B cell (primary cell): Measurements from ENCODE around the gene SLC35G6. TPM values are rescaled to one million over a fixed set of nuclear protein-coding genes. Genes with fewer than 3 reads are reported as not detected.

Source experiments
- ATAC-seq: fragments of 200-7000 bp; cut with Tn5 transposase; one replicate; pipeline ENCODE4 v1.10.0; 2021; ENCODE audit warnings: low read depth, mild to moderate bottlenecking, moderate number of reproducible peaks, moderate library complexity
- CTCF ChIA-PET: fragments of 350-600 bp; sonication (Branson Sonifier 250); formaldehyde crosslinking; loops from one replicate; lab custom pipeline; 2021; ENCODE audit warnings: antibody characterized with exemption, inconsistent platforms; lab: Charles Lee
- POLR2A ChIA-PET: fragments of 350-600 bp; sonication (Branson Sonifier 250); formaldehyde crosslinking; loops from one replicate; lab custom pipeline; 2021; ENCODE audit warnings: antibody characterized with exemption; lab: Charles Lee
- DNase-seq: peaks from one replicate; pipeline ENCODE4 v3.0.0; 2013
- H2AFZ ChIP-seq: 2 replicates; pipeline ENCODE4 v1.6.1; 2012; ENCODE audit warnings: mild to moderate bottlenecking, low read depth, low read length; ENCODE audit not compliant: insufficient read depth, poor library complexity, severe bottlenecking
- H3K27ac ChIP-seq, 2 donors: 1 replicate in 1 of 2; 2 replicates in 1 of 2; pipeline ENCODE4 v1.5.1; 2012 to 2013; ENCODE audit warnings: low read length in 2 of 2, mild to moderate bottlenecking in 2 of 2, moderate library complexity in 1 of 2
- H3K27me3 ChIP-seq, 4 experiments: fragments of 200-600 bp in 1 of 4; sonication (generic) in 1 of 4; replicated peaks in 1 of 4; 1 replicate in 2 of 4; 2 replicates in 2 of 4; pipeline versions ENCODE4 v1.6.1 to v1.7.0; 2013 to 2016; ENCODE audit warnings: low read length in 3 of 4, mild to moderate bottlenecking in 2 of 4, mixed read lengths in 1 of 4, moderate library complexity in 1 of 4; ENCODE audit not compliant: insufficient read depth in 4 of 4, control insufficient read depth in 3 of 4; ENCODE audit errors: control extremely low read depth in 1 of 4
- H3K36me3 ChIP-seq, 2 experiments: replicated peaks in 1 of 2; 1 replicate in 1 of 2; 2 replicates in 1 of 2; pipeline versions ENCODE4 v1.6.1 to v1.7.1; 2013; ENCODE audit warnings: low read length in 1 of 2; ENCODE audit not compliant: insufficient read depth in 2 of 2, control insufficient read depth in 1 of 2; ENCODE audit errors: control extremely low read depth in 1 of 2, extremely low read depth in 1 of 2
- H3K4me1 ChIP-seq, 2 donors: fragments of 200-600 bp in 1 of 2; sonication (generic) in 1 of 2; 1 replicate in 1 of 2; 2 replicates in 1 of 2; pipeline versions ENCODE4 v1.5.1 to v1.6.1; 2013 to 2017; ENCODE audit warnings: low read length in 2 of 2; ENCODE audit not compliant: control insufficient read depth in 2 of 2, insufficient read depth in 2 of 2
- H3K4me2 ChIP-seq: replicated peaks from 2 replicates; pipeline ENCODE3; 2012; ENCODE audit warnings: mild to moderate bottlenecking, low read depth, low read length; ENCODE audit not compliant: poor library complexity, severe bottlenecking
- H3K4me3 ChIP-seq, 5 experiments: fragments of 200-600 bp in 1 of 5; sonication (generic) in 1 of 5; 1 replicate in 3 of 5; 2 replicates in 2 of 5; pipeline versions ENCODE4 v1.5.1 to v1.7.0; 2011 to 2016; ENCODE audit warnings: low read length in 4 of 5, mild to moderate bottlenecking in 4 of 5, low read depth in 2 of 5, control low read depth in 1 of 5, moderate library complexity in 1 of 5; ENCODE audit not compliant: insufficient read depth in 1 of 5; ENCODE audit errors: control extremely low read depth in 1 of 5, extremely low read depth in 1 of 5
- H3K79me2 ChIP-seq: fragments of 200-600 bp; sonication (generic); one replicate; pipeline ENCODE4 v1.6.0; 2016; ENCODE audit warnings: low read length; ENCODE audit not compliant: control insufficient read depth, insufficient read depth
- H3K9ac ChIP-seq: fragments of 200-600 bp; sonication (generic); 2 replicates; pipeline ENCODE4 v1.6.1; 2017; ENCODE audit warnings: mild to moderate bottlenecking, low read length, moderate library complexity
- H3K9me3 ChIP-seq, 3 donors: one replicate each; pipeline versions ENCODE4 v1.6.1 to v1.7.1; 2013; ENCODE audit warnings: low read length in 2 of 3; ENCODE audit not compliant: control insufficient read depth in 2 of 3, insufficient read depth in 1 of 3; ENCODE audit errors: control extremely low read depth in 1 of 3
- H4K20me1 ChIP-seq: 2 replicates; pipeline ENCODE4 v1.6.0; 2012; ENCODE audit warnings: mild to moderate bottlenecking, low read length; ENCODE audit not compliant: insufficient read depth, control insufficient read depth, poor library complexity, severe bottlenecking
- H3K27ac Mint-ChIP-seq: one replicate; pipeline ENCODE4 v1.8.0; 2021; ENCODE audit warnings: mixed read lengths
- H3K27me3 Mint-ChIP-seq: one replicate; pipeline ENCODE4 v1.8.0; 2021; ENCODE audit warnings: mixed read lengths
- H3K4me1 Mint-ChIP-seq: one replicate; pipeline ENCODE4 v1.8.0; 2021; ENCODE audit warnings: mixed read lengths
- H3K4me3 Mint-ChIP-seq: one replicate; pipeline ENCODE4 v1.8.0; 2021; ENCODE audit warnings: mixed read lengths
- H3K9me3 Mint-ChIP-seq: one replicate; pipeline ENCODE4 v1.8.0; 2022; ENCODE audit warnings: mixed read lengths; ENCODE audit not compliant: insufficient read depth
- CTCF ChIP-seq: fragments of 200-600 bp; IDR thresholded peaks from one replicate; pipeline ENCODE4 v1.8.0; 2022; ENCODE audit warnings: antibody characterized with exemption, mild to moderate bottlenecking
- EZH2 ChIP-seq: IDR thresholded peaks from 2 replicates; pipeline ENCODE4 v1.6.1; 2012; ENCODE audit warnings: borderline replicate concordance, low read depth, mild to moderate bottlenecking, moderate library complexity, low read length; ENCODE audit not compliant: insufficient read depth, poor library complexity, severe bottlenecking
- WGBS: methylation state at CpG from one replicate; pipeline ENCODE4 v1.1.5; 2013; ENCODE audit warnings: missing lambda C conversion rate; ENCODE audit not compliant: insufficient coverage; 5-methylcytosine and 5-hydroxymethylcytosine counted together
- intact Hi-C: fragments of 100-400 bp; cut with micrococcal nuclease; formaldehyde crosslinking; loops from one replicate; pipeline ENCODE4 v1.10.0; 2022
- polyA plus RNA-seq: library from polyadenylated mRNA; depleted of rRNA; stranded (reverse); fragments of >200 nt; gene quantifications from 2 replicates; pipeline ENCODE4 v1.2.3, GENCODE V29; 2012
- total RNA-seq, 2 donors: library from RNA; stranded (reverse); fragments of 120-200 nt in 1 of 2; gene quantifications; 1 replicate in 1 of 2; 2 replicates in 1 of 2; pipeline versions ENCODE4 v1.2.3 to v1.2.4, GENCODE V29; 2013 to 2022

SLC35G6 gene
- total and polyA plus RNA-seq, 2 donors (not counting 1 experiment from before 2014, with no cell fraction given) = 0.04 to 0.30 TPM

GRCh38 chr17:7444682-7445618, 36.3 kb upstream of the SLC35G6 start, which contains the start of gene CHRNB1:
TSS of gene CHRNB1 (plus strand) at chr17:7445061. CDS start at chr17:7445128, 67 bp downstream.
- ChIA-PET POLR2A (interaction anchor here (0.6 to 2.0 kb wide), 6 partner anchors 10 to 365 kb away, joined by 3 to 8 read pairs (median 4); partner anchors contain the start of gene CLEC10A), CTCF (interaction anchor here (0.6 to 3.8 kb wide), 11 partner anchors 9 to 149 kb away, joined by 3 to 17 read pairs (median 4); partner anchors contain the start of genes SENP3 and TMEM102)
- ATAC-seq (peak; percentile 46), DNase-seq (peak; percentile 58)
- Mint-ChIP-seq H3K9me3 (no peaks in the 10 kb centered on the region), H3K4me3 (peak within 1 kb of the TSS; percentile 84), H3K27ac (peak within 1 kb of the TSS; percentile 15), H3K27me3 (peaks cover 71% of the 10 kb centered on the region), H3K4me1 (peaks cover 29% of the 10 kb centered on the region)
- H3K4me2 ChIP-seq = peak within 1 kb of the TSS; percentile 87
- 2% methylated on average over 51 of the region's 51 CpGs for WGBS
- H3K4me3 ChIP-seq = peak within 1 kb of the TSS in 4 of 5 experiments; percentile 31 to 53 (median 42)
- no peaks in the 10 kb centered on the region for H3K79me2 ChIP-seq
- peaks cover 33 to 40% of the 10 kb centered on the region in 2 donors for H3K4me1 ChIP-seq
- H3K9me3 ChIP-seq = peaks cover 0 to 26% (median 0%) of the 10 kb centered on the region in 3 donors
- H3K9ac ChIP-seq = peak within 1 kb of the TSS; percentile 53
- H4K20me1 ChIP-seq = peaks cover 9% of the 10 kb centered on the region
- H3K36me3 ChIP-seq = no peaks in the 10 kb centered on the region
- H3K27me3 ChIP-seq = peaks cover 0 to 78% (median 51%) of the 10 kb centered on the region in 4 experiments
- no peak for TF ChIP-seq CTCF
- peak; percentile 62 for TF ChIP-seq EZH2
- peak within 1 kb of the TSS; percentile 47 for H2AFZ ChIP-seq
- no peak within 1 kb of the TSS for H3K27ac ChIP-seq
- intact Hi-C loops = no loop called here
